Glutamatergic neuron (in vitro differentiated cells): ENCODE results near the gene MED17. TPM values are rescaled to one million over a fixed set of nuclear protein-coding genes. Genes with fewer than 3 reads are reported as not detected.
A peak's percentile ranks its signal among the peaks of the same experiment; 100 is the strongest.

Experiments used
- DNase-seq: peaks from one replicate; pipeline ENCODE4 v3.0.0; 2022
- H3K27ac Mint-ChIP-seq: one replicate; pipeline ENCODE4 v1.8.0; 2020; ENCODE audit warnings: mild to moderate bottlenecking, mixed read lengths, inconsistent platforms; ENCODE audit not compliant: unreplicated experiment
- H3K27me3 Mint-ChIP-seq: one replicate; pipeline ENCODE4 v1.8.0; 2020; ENCODE audit warnings: mild to moderate bottlenecking, moderate library complexity, mixed read lengths, inconsistent platforms; ENCODE audit not compliant: unreplicated experiment
- H3K36me3 Mint-ChIP-seq: one replicate; pipeline ENCODE4 v1.8.0; 2020; ENCODE audit warnings: mild to moderate bottlenecking, mixed read lengths, inconsistent platforms; ENCODE audit not compliant: unreplicated experiment
- H3K4me1 Mint-ChIP-seq: one replicate; pipeline ENCODE4 v1.8.0; 2020; ENCODE audit warnings: mild to moderate bottlenecking, low read depth, mixed read lengths, inconsistent platforms; ENCODE audit not compliant: unreplicated experiment
- H3K4me3 Mint-ChIP-seq: one replicate; pipeline ENCODE4 v1.8.0; 2020; ENCODE audit warnings: mild to moderate bottlenecking, mixed read lengths, inconsistent platforms; ENCODE audit not compliant: unreplicated experiment
- H3K9me3 Mint-ChIP-seq: one replicate; pipeline ENCODE4 v1.8.0; 2020; ENCODE audit warnings: mild to moderate bottlenecking, moderate library complexity, mixed read lengths, inconsistent platforms; ENCODE audit not compliant: unreplicated experiment
- total RNA-seq: library from RNA; stranded (reverse); fragmentation: NEBNext Ultra II Directional; extraction: Animal tissue kit (Norgen Biotek cat#: 25700); gene quantifications from one replicate; pipeline ENCODE4 v1.2.1, GENCODE V29; 2021; ENCODE audit not compliant: unreplicated experiment
- TF ChIP-seq, protein P1 (sequence below): fragments of 200-600 bp; sonication (generic); IDR thresholded peaks from one replicate; pipeline ENCODE4 v1.5.0; 2021; ENCODE audit not compliant: partially characterized antibody, unreplicated experiment

The MED17 gene
- total RNA-seq, 1 donor from 2014 or later, result 73.0 TPM

DNA sequence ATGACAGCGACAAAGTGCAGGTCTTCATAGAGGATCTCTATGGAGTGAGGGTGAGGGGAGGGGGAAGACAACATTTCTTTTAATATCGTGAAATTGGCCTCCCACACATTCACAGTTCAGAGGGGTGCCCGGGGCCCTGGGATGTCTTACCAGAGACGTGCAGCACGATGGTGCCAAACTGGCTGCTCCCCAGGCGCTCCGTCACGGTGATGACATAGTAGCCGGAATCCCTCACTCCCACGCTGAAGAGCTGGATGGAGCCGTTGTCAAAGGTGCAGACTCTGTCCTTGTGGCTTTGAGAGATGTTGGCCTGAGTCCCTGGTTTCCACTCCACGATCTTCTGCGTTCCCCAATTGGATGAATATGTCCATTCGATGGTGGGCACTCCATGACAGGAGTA is 36.8 kb downstream of the MED17 start:
- Mint-ChIP-seq H3K4me1 (peaks cover 17% of the 10 kb centered on the region), H3K27ac (peak overlapping the region; percentile 67), H3K4me3 (no peak overlapping the region), H3K9me3 (peaks cover 2% of the 10 kb centered on the region), H3K36me3 (no peaks in the 10 kb centered on the region), H3K27me3 (no peaks in the 10 kb centered on the region)
- DNase-seq, result no peak
- TF ChIP-seq, protein P1, sequence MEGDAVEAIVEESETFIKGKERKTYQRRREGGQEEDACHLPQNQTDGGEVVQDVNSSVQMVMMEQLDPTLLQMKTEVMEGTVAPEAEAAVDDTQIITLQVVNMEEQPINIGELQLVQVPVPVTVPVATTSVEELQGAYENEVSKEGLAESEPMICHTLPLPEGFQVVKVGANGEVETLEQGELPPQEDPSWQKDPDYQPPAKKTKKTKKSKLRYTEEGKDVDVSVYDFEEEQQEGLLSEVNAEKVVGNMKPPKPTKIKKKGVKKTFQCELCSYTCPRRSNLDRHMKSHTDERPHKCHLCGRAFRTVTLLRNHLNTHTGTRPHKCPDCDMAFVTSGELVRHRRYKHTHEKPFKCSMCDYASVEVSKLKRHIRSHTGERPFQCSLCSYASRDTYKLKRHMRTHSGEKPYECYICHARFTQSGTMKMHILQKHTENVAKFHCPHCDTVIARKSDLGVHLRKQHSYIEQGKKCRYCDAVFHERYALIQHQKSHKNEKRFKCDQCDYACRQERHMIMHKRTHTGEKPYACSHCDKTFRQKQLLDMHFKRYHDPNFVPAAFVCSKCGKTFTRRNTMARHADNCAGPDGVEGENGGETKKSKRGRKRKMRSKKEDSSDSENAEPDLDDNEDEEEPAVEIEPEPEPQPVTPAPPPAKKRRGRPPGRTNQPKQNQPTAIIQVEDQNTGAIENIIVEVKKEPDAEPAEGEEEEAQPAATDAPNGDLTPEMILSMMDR, result no peak

DNA sequence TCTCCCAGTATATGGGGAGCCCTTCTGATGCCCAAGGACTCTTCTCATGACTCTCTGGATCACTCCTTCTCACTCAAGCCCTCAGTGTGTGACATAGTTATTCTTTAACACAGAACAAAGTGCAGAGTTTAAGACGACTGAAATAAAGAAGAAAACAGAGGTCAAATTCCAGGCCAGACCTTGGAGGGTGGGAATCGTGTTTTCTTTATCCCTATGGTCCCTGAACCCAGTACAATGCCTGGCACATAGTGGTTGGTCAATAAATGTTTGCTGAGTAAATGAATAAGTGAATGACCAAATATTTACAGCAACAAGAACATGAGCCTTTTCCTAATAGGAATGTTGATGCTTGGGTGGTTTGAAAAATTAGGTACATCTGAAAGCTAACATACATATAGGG is 37.5 kb downstream of the MED17 start:
- H3K36me3 Mint-ChIP-seq, result no peaks in the 10 kb centered on the region
- peaks cover 17% of the 10 kb centered on the region for H3K4me1 Mint-ChIP-seq
- no peaks in the 10 kb centered on the region for H3K27me3 Mint-ChIP-seq
- H3K4me3 Mint-ChIP-seq, result no peak overlapping the region
- TF ChIP-seq, protein P1, result no peak
- DNase-seq, result no peak
- H3K27ac Mint-ChIP-seq, result no peak overlapping the region
- H3K9me3 Mint-ChIP-seq, result peaks cover 2% of the 10 kb centered on the region

DNA sequence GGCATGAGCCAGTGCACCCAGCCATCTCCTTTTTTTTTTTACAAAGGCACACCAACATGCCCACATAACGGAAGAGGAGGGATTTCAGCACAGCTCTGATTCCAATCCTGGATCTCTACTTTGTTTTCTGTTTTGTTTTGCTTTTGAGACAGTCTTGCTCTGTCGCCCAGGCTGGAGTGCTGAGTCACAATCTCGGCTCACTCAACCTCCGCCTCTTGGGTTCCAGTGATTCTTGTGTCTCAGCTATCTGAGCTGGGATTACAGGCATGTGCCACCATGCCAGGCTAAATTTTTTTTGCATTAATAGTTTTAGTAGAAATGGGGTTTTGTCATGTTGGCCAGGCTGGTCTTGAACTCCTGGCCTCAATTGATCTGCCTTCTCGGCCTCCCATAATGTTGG is 38.3 kb downstream of the MED17 start:
- TF ChIP-seq, protein P1, result no peak
- Mint-ChIP-seq H3K27me3 (no peaks in the 10 kb centered on the region), H3K4me3 (no peak overlapping the region), H3K27ac (no peak overlapping the region), H3K36me3 (no peaks in the 10 kb centered on the region), H3K4me1 (peaks cover 17% of the 10 kb centered on the region), H3K9me3 (peaks cover 2% of the 10 kb centered on the region)
- no peak for DNase-seq

GRCh38 chr11:93823210-93823609 is 39.1 kb downstream of the MED17 start:
- H3K36me3 Mint-ChIP-seq, result no peaks in the 10 kb centered on the region
- DNase-seq, result no peak
- no peak overlapping the region for H3K4me3 Mint-ChIP-seq
- H3K27me3 Mint-ChIP-seq, result no peaks in the 10 kb centered on the region
- H3K27ac Mint-ChIP-seq, result no peak overlapping the region
- TF ChIP-seq, protein P1, result no peak
- H3K4me1 Mint-ChIP-seq, result peaks cover 14% of the 10 kb centered on the region
- H3K9me3 Mint-ChIP-seq, result peaks cover 2% of the 10 kb centered on the region

- Mint-ChIP-seq H3K27ac (no peak overlapping the region), H3K27me3 (no peaks in the 10 kb centered on the region), H3K36me3 (no peaks in the 10 kb centered on the region), H3K4me1 (no peaks in the 10 kb centered on the region), H3K9me3 (no peaks in the 10 kb centered on the region), H3K4me3 (no peak overlapping the region)
- TF ChIP-seq, protein P1, result no peak
- DNase-seq, result no peak
These were observed 43.3 kb downstream of the MED17 start for GRCh38 chr11:93827363-93827762.
